ENCODE results near the gene MUC4. TPM values are rescaled to one million over a fixed set of nuclear protein-coding genes. Genes with fewer than 3 reads are reported as not detected.

The MUC4 gene
- total RNA-seq, 1 experiment from 2014 or later, result 63.7 TPM

DNA sequence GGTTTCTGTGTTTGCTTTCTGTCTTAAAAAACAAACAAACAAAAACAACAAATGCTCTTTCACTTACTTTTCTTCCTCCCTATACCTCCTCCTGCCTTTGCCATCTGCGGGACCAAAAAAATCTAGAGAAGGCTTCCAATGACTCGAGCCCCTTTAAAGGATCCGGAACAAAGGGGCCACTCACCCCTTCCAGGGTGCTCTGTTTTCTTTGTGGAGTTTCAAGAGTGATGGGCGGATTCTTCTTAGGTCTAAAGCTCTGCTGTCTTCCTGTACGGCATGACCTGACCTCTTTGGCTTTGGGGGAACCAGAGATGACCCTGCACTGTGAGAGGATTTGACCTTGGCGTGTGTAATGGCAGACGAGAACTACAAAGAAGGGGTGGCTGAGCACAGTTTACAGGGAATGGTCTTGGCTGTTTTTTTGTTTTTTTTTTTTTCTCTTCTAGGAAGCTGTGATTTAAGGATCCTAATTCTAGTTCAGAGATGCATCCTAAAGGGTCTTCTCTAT lies 93.2 kb downstream of the MUC4 start:
- DNase-seq, result no peak
- H3K79me2 ChIP-seq (ENCODE audit: low read depth), result no peaks in the 10 kb centered on the region
- H4K20me1 ChIP-seq (ENCODE audit: insufficient read depth), result no peaks in the 10 kb centered on the region
- no peak overlapping the region for H3K4me3 ChIP-seq
- H3K36me3 ChIP-seq (ENCODE audit: low read depth), result 0 out of 2 replicates have a peak, but pooled peaks cover 4% of the 10 kb centered on the region
- no peaks in the 10 kb centered on the region for H3K9me3 ChIP-seq (ENCODE audit: insufficient read depth, low read depth)
- H3K27ac ChIP-seq, result peak overlapping the region; percentile 93
- H3K27me3 ChIP-seq (ENCODE audit: insufficient read depth, low read depth), result no peaks in the 10 kb centered on the region
- H3K9me2 ChIP-seq (ENCODE audit: insufficient read depth), result no peaks in the 10 kb centered on the region
- peaks cover 65% of the 10 kb centered on the region for H3F3A ChIP-seq (ENCODE audit: insufficient read depth, low read depth)
- CTCF ChIA-PET, result no interaction called here
- POLR2A ChIA-PET (ENCODE audit: unreplicated experiment), result no interaction called here
- TF ChIP-seq EZH2 (IDR thresholded peaks at IDR 0.05; ENCODE audit: low read depth), result no peak
- TF ChIP-seq, protein P1, sequence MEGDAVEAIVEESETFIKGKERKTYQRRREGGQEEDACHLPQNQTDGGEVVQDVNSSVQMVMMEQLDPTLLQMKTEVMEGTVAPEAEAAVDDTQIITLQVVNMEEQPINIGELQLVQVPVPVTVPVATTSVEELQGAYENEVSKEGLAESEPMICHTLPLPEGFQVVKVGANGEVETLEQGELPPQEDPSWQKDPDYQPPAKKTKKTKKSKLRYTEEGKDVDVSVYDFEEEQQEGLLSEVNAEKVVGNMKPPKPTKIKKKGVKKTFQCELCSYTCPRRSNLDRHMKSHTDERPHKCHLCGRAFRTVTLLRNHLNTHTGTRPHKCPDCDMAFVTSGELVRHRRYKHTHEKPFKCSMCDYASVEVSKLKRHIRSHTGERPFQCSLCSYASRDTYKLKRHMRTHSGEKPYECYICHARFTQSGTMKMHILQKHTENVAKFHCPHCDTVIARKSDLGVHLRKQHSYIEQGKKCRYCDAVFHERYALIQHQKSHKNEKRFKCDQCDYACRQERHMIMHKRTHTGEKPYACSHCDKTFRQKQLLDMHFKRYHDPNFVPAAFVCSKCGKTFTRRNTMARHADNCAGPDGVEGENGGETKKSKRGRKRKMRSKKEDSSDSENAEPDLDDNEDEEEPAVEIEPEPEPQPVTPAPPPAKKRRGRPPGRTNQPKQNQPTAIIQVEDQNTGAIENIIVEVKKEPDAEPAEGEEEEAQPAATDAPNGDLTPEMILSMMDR (conservative IDR thresholded peaks at IDR 0.05), result no peak
- intact Hi-C loops (cut with micrococcal nuclease; ENCODE audit: unreplicated experiment), result no loop called here
- H3K4me1 ChIP-seq (replicated peaks; ENCODE audit: insufficient read depth), result peaks cover 76% of the 10 kb centered on the region
- no peak overlapping the region for H2AFZ ChIP-seq
- BruUV-seq (replicated peaks), result no TSS peak
- peak overlapping the region; percentile 74 for H3K4me2 ChIP-seq

DNA sequence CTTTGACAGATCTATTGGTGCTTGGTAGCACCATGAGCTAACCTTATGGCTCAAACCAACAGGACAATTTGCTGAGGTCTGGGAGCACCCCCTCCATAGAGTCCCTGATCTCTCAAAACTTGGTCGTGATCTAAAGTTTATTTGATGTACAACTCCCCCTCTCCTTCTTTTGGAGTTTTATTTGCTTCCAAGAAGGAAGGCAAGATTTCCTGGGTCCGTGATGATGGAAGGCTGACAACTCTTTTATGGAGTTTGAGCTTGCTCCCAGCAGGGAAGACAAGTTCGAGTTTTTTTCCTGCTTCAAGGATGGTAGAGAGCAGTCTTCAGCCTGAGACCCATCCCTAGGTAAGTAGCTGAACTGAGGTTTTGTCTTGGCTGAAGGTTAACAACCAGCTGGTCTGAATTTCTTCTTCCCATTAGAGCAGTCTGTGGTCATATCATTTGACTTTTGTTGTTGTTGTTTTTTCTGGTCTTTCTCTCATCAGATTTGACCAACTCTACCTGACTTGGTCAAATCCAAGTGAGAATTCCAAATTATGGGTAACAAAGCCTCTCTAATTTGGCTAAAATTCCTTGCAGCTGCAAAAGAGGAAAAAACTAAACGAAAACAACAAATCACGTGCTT lies 93.8 kb downstream of the MUC4 start:
- Histone ChIP-seq H4K20me1 (ENCODE audit: insufficient read depth) (no peaks in the 10 kb centered on the region), H3K4me1 (replicated peaks; ENCODE audit: insufficient read depth) (peaks cover 76% of the 10 kb centered on the region), H3K4me3 (no peak overlapping the region), H3K36me3 (ENCODE audit: low read depth) (0 out of 2 replicates have a peak, but pooled peaks cover 4% of the 10 kb centered on the region), H3K27ac (peak overlapping the region; percentile 93), H3F3A (ENCODE audit: insufficient read depth, low read depth) (peaks cover 65% of the 10 kb centered on the region), H3K27me3 (ENCODE audit: insufficient read depth, low read depth) (no peaks in the 10 kb centered on the region), H3K9me3 (ENCODE audit: insufficient read depth, low read depth) (no peaks in the 10 kb centered on the region), H3K9me2 (ENCODE audit: insufficient read depth) (no peaks in the 10 kb centered on the region), H3K79me2 (ENCODE audit: low read depth) (no peaks in the 10 kb centered on the region), H2AFZ (no peak overlapping the region), H3K4me2 (peak overlapping the region; percentile 74; the same call in 1 of the 2 replicates)
- no peak for DNase-seq
- POLR2A ChIA-PET (ENCODE audit: unreplicated experiment), result no interaction called here
- CTCF ChIA-PET, result no interaction called here
- intact Hi-C loops (cut with micrococcal nuclease; ENCODE audit: unreplicated experiment), result loop anchor here (2.0 kb wide), 1 partner anchor 129 kb away; no protein-coding TSS in a partner anchor
- no peak for TF ChIP-seq EZH2 (IDR thresholded peaks at IDR 0.05; ENCODE audit: low read depth)
- TF ChIP-seq, protein P1 (conservative IDR thresholded peaks at IDR 0.05), result no peak
- BruUV-seq (replicated peaks), result no TSS peak

DNA sequence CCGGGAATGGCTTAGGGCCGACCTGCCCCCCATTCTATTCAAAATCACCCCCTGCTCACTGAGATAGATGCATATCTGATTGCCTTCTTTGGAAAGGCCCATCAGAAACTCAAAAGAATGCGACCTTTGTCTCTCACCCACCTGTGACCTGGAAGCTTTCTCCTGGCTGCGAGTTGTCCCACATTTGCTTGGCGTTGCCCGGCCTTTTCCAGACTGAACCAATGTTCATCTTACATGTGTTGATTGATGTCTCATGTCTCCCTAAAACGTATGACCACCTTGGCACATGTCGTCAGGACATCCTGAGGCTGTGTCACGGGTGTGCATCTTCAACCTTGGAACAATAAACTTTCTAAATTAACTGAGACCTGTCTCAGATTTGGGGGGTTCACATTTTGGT lies 94.3 kb downstream of the MUC4 start:
- intact Hi-C loops (cut with micrococcal nuclease; ENCODE audit: unreplicated experiment), result loop anchor here (2.0 kb wide), 1 partner anchor 129 kb away; no protein-coding TSS in a partner anchor
- BruUV-seq (replicated peaks), result no TSS peak
- TF ChIP-seq, protein P1 (conservative IDR thresholded peaks at IDR 0.05), result no peak
- no peak for TF ChIP-seq EZH2 (IDR thresholded peaks at IDR 0.05; ENCODE audit: low read depth)
- Histone ChIP-seq H3F3A (ENCODE audit: insufficient read depth, low read depth) (peaks cover 65% of the 10 kb centered on the region), H3K9me2 (ENCODE audit: insufficient read depth) (no peaks in the 10 kb centered on the region), H3K36me3 (ENCODE audit: low read depth) (0 out of 2 replicates have a peak, but pooled peaks cover 4% of the 10 kb centered on the region), H2AFZ (no peak overlapping the region), H3K9me3 (ENCODE audit: insufficient read depth, low read depth) (no peaks in the 10 kb centered on the region), H3K4me2 (peak overlapping the region; percentile 63), H3K4me1 (replicated peaks; ENCODE audit: insufficient read depth) (peaks cover 76% of the 10 kb centered on the region), H4K20me1 (ENCODE audit: insufficient read depth) (no peaks in the 10 kb centered on the region), H3K27ac (peak overlapping the region; percentile 93), H3K4me3 (no peak overlapping the region), H3K79me2 (ENCODE audit: low read depth) (no peaks in the 10 kb centered on the region), H3K27me3 (ENCODE audit: insufficient read depth, low read depth) (no peaks in the 10 kb centered on the region)
- DNase-seq, result no peak
- ChIA-PET POLR2A (ENCODE audit: unreplicated experiment) (interaction anchor here (0.6 to 0.8 kb wide), 2 partner anchors 98 to 378 kb away, joined by 4 to 8 read pairs; no protein-coding TSS in a partner anchor), CTCF (no interaction called here)

All from PC-9 (cell line).